H9 (cell line): ENCODE results near the gene GABBR2. TPM values are rescaled to one million over a fixed set of nuclear protein-coding genes. Genes with fewer than 3 reads are reported as not detected.

Source experiments
- DNase-seq: peaks from one replicate; pipeline ENCODE4 v3.0.0-alpha.2; 2017
- H2AFZ ChIP-seq: one replicate; pipeline ENCODE4 v1.6.1; 2013; ENCODE audit warnings: mild to moderate bottlenecking, low read length, control low read depth, moderate library complexity
- H2AK5ac ChIP-seq: 2 replicates; pipeline ENCODE4 v1.6.1; 2013; ENCODE audit warnings: low read length, control low read depth, mixed read lengths; ENCODE audit not compliant: insufficient read length
- H2BK120ac ChIP-seq: one replicate; pipeline ENCODE4 v1.6.1; 2013; ENCODE audit warnings: low read depth, mild to moderate bottlenecking, low read length, control low read depth, inconsistent platforms; ENCODE audit not compliant: poor library complexity, severe bottlenecking
- H2BK12ac ChIP-seq: 2 replicates; pipeline ENCODE4 v1.6.1; 2013; ENCODE audit warnings: low read length, control low read depth, mixed read lengths, low read depth; ENCODE audit not compliant: insufficient read length
- H2BK15ac ChIP-seq: 2 replicates; pipeline ENCODE4 v1.6.1; 2013; ENCODE audit warnings: low read depth, low read length, control low read depth
- H2BK20ac ChIP-seq: one replicate; pipeline ENCODE4 v1.6.1; 2013; ENCODE audit warnings: low read depth, mild to moderate bottlenecking, low read length, control low read depth, inconsistent platforms; ENCODE audit not compliant: poor library complexity, severe bottlenecking
- H2BK5ac ChIP-seq: 2 replicates; pipeline ENCODE4 v1.6.1; 2013; ENCODE audit warnings: low read length, control low read depth, mixed read lengths; ENCODE audit not compliant: insufficient read length
- H3K14ac ChIP-seq: 2 replicates; pipeline ENCODE4 v1.6.1; 2013; ENCODE audit warnings: low read length, control low read depth; ENCODE audit not compliant: insufficient read depth
- H3K18ac ChIP-seq: 2 replicates; pipeline ENCODE4 v1.6.1; 2013; ENCODE audit warnings: low read depth, mild to moderate bottlenecking, mixed read lengths, low read length, control low read depth; ENCODE audit not compliant: insufficient read length
- H3K23ac ChIP-seq: 2 replicates; pipeline ENCODE4 v1.6.1; 2013; ENCODE audit warnings: low read length, control low read depth, mixed read lengths, low read depth; ENCODE audit not compliant: insufficient read length
- H3K23me2 ChIP-seq: 2 replicates; pipeline ENCODE4 v1.6.1; 2013; ENCODE audit warnings: low read depth, mild to moderate bottlenecking, mixed read lengths, low read length, control low read depth; ENCODE audit not compliant: insufficient read length, poor library complexity, severe bottlenecking
- H3K27ac ChIP-seq: 2 replicates; pipeline ENCODE4 v1.5.1; 2013; ENCODE audit warnings: low read length, control low read depth, mixed read lengths, low read depth; ENCODE audit not compliant: insufficient read length
- H3K27me3 ChIP-seq: 2 replicates; pipeline ENCODE4 v1.6.1; 2013; ENCODE audit warnings: low read length, control low read depth, inconsistent platforms; ENCODE audit not compliant: insufficient read depth
- H3K4ac ChIP-seq: 2 replicates; pipeline ENCODE4 v1.6.1; 2013; ENCODE audit warnings: low read depth, mild to moderate bottlenecking, control low read depth, inconsistent platforms, low read length, moderate library complexity
- H3K4me1 ChIP-seq: 2 replicates; pipeline ENCODE4 v1.6.1; 2013; ENCODE audit warnings: low read length, control low read depth, inconsistent platforms; ENCODE audit not compliant: insufficient read depth
- H3K4me2 ChIP-seq: 2 replicates; pipeline ENCODE4 v1.6.1; 2013; ENCODE audit warnings: low read length, control low read depth, mixed read lengths; ENCODE audit not compliant: insufficient read length, insufficient read depth
- H3K56ac ChIP-seq: 2 replicates; pipeline ENCODE4 v1.6.1; 2013; ENCODE audit warnings: low read depth, mild to moderate bottlenecking, mixed read lengths, low read length, control low read depth; ENCODE audit not compliant: insufficient read length
- H3K79me1 ChIP-seq: 2 replicates; pipeline ENCODE4 v1.6.1; 2013; ENCODE audit warnings: low read depth, mild to moderate bottlenecking, moderate library complexity, low read length, control low read depth, inconsistent platforms; ENCODE audit not compliant: insufficient read depth, poor library complexity, severe bottlenecking
- H3K79me2 ChIP-seq: 2 replicates; pipeline ENCODE4 v1.6.1; 2013; ENCODE audit warnings: low read length, control low read depth, inconsistent platforms; ENCODE audit not compliant: insufficient read depth
- H3K9ac ChIP-seq: 2 replicates; pipeline ENCODE4 v1.6.1; 2013; ENCODE audit warnings: low read length, control low read depth, mixed read lengths; ENCODE audit not compliant: insufficient read length; ENCODE audit errors: extremely low read depth
- H3K9me3 ChIP-seq: one replicate; pipeline ENCODE4 v1.6.1; 2013; ENCODE audit warnings: low read depth, low read length, inconsistent platforms; ENCODE audit not compliant: control insufficient read depth
- H3T11ph ChIP-seq: one replicate; pipeline ENCODE4 v1.6.1; 2013; ENCODE audit warnings: mild to moderate bottlenecking, low read length, control low read depth, inconsistent platforms
- H4K20me1 ChIP-seq: one replicate; pipeline ENCODE4 v1.6.1; 2013; ENCODE audit not compliant: control insufficient read depth, insufficient read length, insufficient read depth
- H4K5ac ChIP-seq: 2 replicates; pipeline ENCODE4 v1.6.1; 2013; ENCODE audit warnings: low read depth, mild to moderate bottlenecking, mixed read lengths, low read length, control low read depth; ENCODE audit not compliant: insufficient read length
- H4K8ac ChIP-seq: replicated peaks from 2 replicates; pipeline ENCODE4 v1.6.1; 2013; ENCODE audit warnings: low read length, control low read depth, mixed read lengths, low read depth; ENCODE audit not compliant: insufficient read length
- H4K91ac ChIP-seq: 2 replicates; pipeline ENCODE4 v1.6.1; 2013; ENCODE audit warnings: low read depth, mild to moderate bottlenecking, moderate library complexity, mixed read lengths, low read length, control low read depth; ENCODE audit not compliant: insufficient read length
- H3K27ac Mint-ChIP-seq, 3 experiments: 2 replicates in 2 of 3; 3 replicates in 1 of 3; pipeline ENCODE4 v1.8.0; 2020 to 2021; ENCODE audit warnings: mixed read lengths in 3 of 3, mild to moderate bottlenecking in 1 of 3, moderate library complexity in 1 of 3
- H3K27me3 Mint-ChIP-seq: 2 replicates; pipeline ENCODE4 v1.8.0; 2021; ENCODE audit warnings: low read depth, mild to moderate bottlenecking, moderate library complexity, mixed read lengths
- H3K36me3 Mint-ChIP-seq, 3 experiments: 2 replicates in 2 of 3; 3 replicates in 1 of 3; pipeline ENCODE4 v1.8.0; 2020 to 2021; ENCODE audit warnings: low read depth in 3 of 3, mixed read lengths in 3 of 3; ENCODE audit not compliant: insufficient read depth in 1 of 3
- H3K4me1 Mint-ChIP-seq, 2 experiments: 2 replicates each; pipeline ENCODE4 v1.8.0; 2020; ENCODE audit warnings: mixed read lengths in 2 of 2
- H3K4me3 Mint-ChIP-seq, 2 experiments: 2 replicates in 1 of 2; 3 replicates in 1 of 2; pipeline ENCODE4 v1.8.0; 2020 to 2021; ENCODE audit warnings: mild to moderate bottlenecking in 2 of 2, mixed read lengths in 2 of 2, moderate library complexity in 1 of 2
- H3K9me3 Mint-ChIP-seq, 2 experiments: 2 replicates in 1 of 2; 3 replicates in 1 of 2; pipeline ENCODE4 v1.8.0; 2020; ENCODE audit warnings: mild to moderate bottlenecking in 2 of 2, mixed read lengths in 2 of 2, moderate library complexity in 1 of 2
- WGBS: extraction: QIAGEN DNeasy Blood & Tissue Kit; methylation state at CpG from one replicate; pipeline ENCODE4 v1.1.7; 2013; ENCODE audit warnings: missing lambda C conversion rate, low lambda C conversion rate, mixed read lengths; ENCODE audit not compliant: insufficient read length; ENCODE audit errors: extremely low coverage; 5-methylcytosine and 5-hydroxymethylcytosine counted together
- total RNA-seq: library from RNA; stranded (reverse); gene quantifications from 2 replicates; pipeline ENCODE4 v1.2.1, GENCODE V29; 2021
- TF ChIP-seq, protein P1 (sequence below): fragments of 200-600 bp; sonication (generic); conservative IDR thresholded peaks from 3 replicates; pipeline ENCODE4 v1.8.0; 2021; ENCODE audit warnings: antibody characterized with exemption, mild to moderate bottlenecking

The GABBR2 gene
- total RNA-seq, 1 experiment from 2014 or later: 0.66 TPM

- H2BK120ac ChIP-seq: no peak overlapping the region
- no peak for DNase-seq
- H4K8ac ChIP-seq: no peak overlapping the region
- no CpG with 5 or more reads among the region's 13 CpGs for WGBS
- H4K5ac ChIP-seq: no peak overlapping the region
- Mint-ChIP-seq H3K9me3 (no peaks in the 10 kb centered on the region), H3K27ac (no peak overlapping the region), H3K27me3 (peaks cover 4% of the 10 kb centered on the region), H3K4me1 (peaks cover 11 to 15% of the 10 kb centered on the region in 2 experiments), H3K36me3 (no peaks in the 10 kb centered on the region), H3K4me3 (no peak overlapping the region)
- no peak overlapping the region for H2BK15ac ChIP-seq
- no peaks in the 10 kb centered on the region for H3K79me1 ChIP-seq
- H3K27me3 ChIP-seq: no peaks in the 10 kb centered on the region
- no peak overlapping the region for H3K9ac ChIP-seq
- H3K9me3 ChIP-seq: no peaks in the 10 kb centered on the region
- H3K79me2 ChIP-seq: no peaks in the 10 kb centered on the region
- H2BK12ac ChIP-seq: no peak overlapping the region
- no peak overlapping the region for H4K91ac ChIP-seq
- H3K56ac ChIP-seq: no peak overlapping the region
- no peak overlapping the region for H3T11ph ChIP-seq
- no peak overlapping the region for H3K14ac ChIP-seq
- no peak overlapping the region for H3K4ac ChIP-seq
- H3K4me1 ChIP-seq: no peaks in the 10 kb centered on the region
- no peak overlapping the region for H2AFZ ChIP-seq
- H3K4me2 ChIP-seq: no peak overlapping the region
- no peak overlapping the region for H2BK20ac ChIP-seq
- H4K20me1 ChIP-seq: no peaks in the 10 kb centered on the region
- H3K23me2 ChIP-seq: no peaks in the 10 kb centered on the region
- H2AK5ac ChIP-seq: no peak overlapping the region
- H3K23ac ChIP-seq: no peak overlapping the region
- TF ChIP-seq, protein P1, sequence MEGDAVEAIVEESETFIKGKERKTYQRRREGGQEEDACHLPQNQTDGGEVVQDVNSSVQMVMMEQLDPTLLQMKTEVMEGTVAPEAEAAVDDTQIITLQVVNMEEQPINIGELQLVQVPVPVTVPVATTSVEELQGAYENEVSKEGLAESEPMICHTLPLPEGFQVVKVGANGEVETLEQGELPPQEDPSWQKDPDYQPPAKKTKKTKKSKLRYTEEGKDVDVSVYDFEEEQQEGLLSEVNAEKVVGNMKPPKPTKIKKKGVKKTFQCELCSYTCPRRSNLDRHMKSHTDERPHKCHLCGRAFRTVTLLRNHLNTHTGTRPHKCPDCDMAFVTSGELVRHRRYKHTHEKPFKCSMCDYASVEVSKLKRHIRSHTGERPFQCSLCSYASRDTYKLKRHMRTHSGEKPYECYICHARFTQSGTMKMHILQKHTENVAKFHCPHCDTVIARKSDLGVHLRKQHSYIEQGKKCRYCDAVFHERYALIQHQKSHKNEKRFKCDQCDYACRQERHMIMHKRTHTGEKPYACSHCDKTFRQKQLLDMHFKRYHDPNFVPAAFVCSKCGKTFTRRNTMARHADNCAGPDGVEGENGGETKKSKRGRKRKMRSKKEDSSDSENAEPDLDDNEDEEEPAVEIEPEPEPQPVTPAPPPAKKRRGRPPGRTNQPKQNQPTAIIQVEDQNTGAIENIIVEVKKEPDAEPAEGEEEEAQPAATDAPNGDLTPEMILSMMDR: no peak
- no peak overlapping the region for H3K18ac ChIP-seq
- no peak overlapping the region for H3K27ac ChIP-seq
- no peak overlapping the region for H2BK5ac ChIP-seq
Observed at GRCh38 chr9:98444601-98445000, 264.1 kb downstream of the GABBR2 start.
